GM23338 (cell line): ENCODE measurements around the gene DLG2. TPM values are rescaled to one million over a fixed set of nuclear protein-coding genes. Genes with fewer than 3 reads are reported as not detected.
A peak's percentile ranks its signal among the peaks of the same experiment; 100 is the strongest.

Source experiments
- ATAC-seq: fragments of 200-7000 bp; cut with Tn5 transposase; 3 replicates; pipeline ENCODE4 v1.9.1; 2020
- DNase-seq: peaks from one replicate; pipeline ENCODE4 v3.0.0-alpha.2; 2015; ENCODE audit warnings: low spot score
- H2AFZ ChIP-seq: fragments of 200-600 bp; sonication (generic); 2 replicates; pipeline ENCODE4 v1.8.0; 2016; ENCODE audit warnings: antibody characterized with exemption, mild to moderate bottlenecking, moderate library complexity
- H3F3A ChIP-seq: fragments of 200-600 bp; sonication (generic); replicated peaks from 2 replicates; pipeline ENCODE4 v1.8.0; 2017; ENCODE audit warnings: antibody characterized with exemption, mixed run types, low read depth
- H3K27ac ChIP-seq: fragments of 200-600 bp; sonication (generic); 2 replicates; pipeline ENCODE4 v1.6.1; 2016; ENCODE audit warnings: low read depth
- H3K27me3 ChIP-seq: fragments of 200-600 bp; sonication (generic); 2 replicates; pipeline ENCODE4 v1.8.0; 2016; ENCODE audit warnings: mild to moderate bottlenecking, mixed run types, moderate library complexity; ENCODE audit not compliant: insufficient read depth
- H3K36me3 ChIP-seq: fragments of 200-600 bp; sonication (generic); 2 replicates; pipeline ENCODE4 v1.8.0; 2016; ENCODE audit warnings: mild to moderate bottlenecking; ENCODE audit not compliant: insufficient read depth
- H3K4me1 ChIP-seq: fragments of 200-600 bp; sonication (generic); 2 replicates; pipeline ENCODE4 v1.8.0; 2016; ENCODE audit warnings: mild to moderate bottlenecking, moderate library complexity; ENCODE audit not compliant: insufficient read depth
- H3K4me2 ChIP-seq: fragments of 200-600 bp; sonication (generic); 2 replicates; pipeline ENCODE4 v1.7.1; 2017; ENCODE audit warnings: mixed run types
- H3K4me3 ChIP-seq: fragments of 200-600 bp; sonication (generic); 2 replicates; pipeline ENCODE4 v1.6.1; 2016; ENCODE audit warnings: mixed run types
- H3K79me2 ChIP-seq: fragments of 200-600 bp; sonication (generic); replicated peaks from 2 replicates; pipeline ENCODE4 v1.8.0; 2017; ENCODE audit warnings: mild to moderate bottlenecking; ENCODE audit not compliant: insufficient read depth
- H3K9me2 ChIP-seq: fragments of 200-600 bp; sonication (generic); 2 replicates; pipeline ENCODE4 v1.8.0; 2017; ENCODE audit not compliant: insufficient read depth
- H4K20me1 ChIP-seq: fragments of 200-600 bp; sonication (generic); replicated peaks from 2 replicates; pipeline ENCODE4 v1.8.0; 2017; ENCODE audit warnings: mild to moderate bottlenecking; ENCODE audit not compliant: insufficient read depth
- H3K27ac Mint-ChIP-seq: 2 replicates; pipeline ENCODE4 v1.8.0; 2020; ENCODE audit warnings: inconsistent platforms, mild to moderate bottlenecking, moderate library complexity, mixed read lengths
- H3K27me3 Mint-ChIP-seq: 3 replicates; pipeline ENCODE4 v1.8.0; 2022; ENCODE audit warnings: low read depth, mild to moderate bottlenecking, moderate library complexity, mixed read lengths, inconsistent platforms; ENCODE audit not compliant: insufficient read depth, poor library complexity
- H3K36me3 Mint-ChIP-seq: 3 replicates; pipeline ENCODE4 v1.8.0; 2021; ENCODE audit warnings: low read depth, mild to moderate bottlenecking, inconsistent platforms, moderate library complexity, mixed read lengths
- H3K4me1 Mint-ChIP-seq: 3 replicates; pipeline ENCODE4 v1.8.0; 2020; ENCODE audit warnings: mild to moderate bottlenecking, inconsistent platforms, mixed read lengths
- H3K4me3 Mint-ChIP-seq: 3 replicates; pipeline ENCODE4 v1.8.0; 2021; ENCODE audit warnings: moderate library complexity, mild to moderate bottlenecking, inconsistent platforms, mixed read lengths
- H3K9me3 Mint-ChIP-seq: 3 replicates; pipeline ENCODE4 v1.8.0; 2020; ENCODE audit warnings: moderate library complexity, mild to moderate bottlenecking, inconsistent platforms, mixed read lengths
- CREB1 ChIP-seq: fragments of 250-450 bp; sonication (Bioruptor Pico); IDR thresholded peaks from 2 replicates; pipeline ENCODE4 v1.5.0; 2020; ENCODE audit warnings: low read depth, mild to moderate bottlenecking, moderate library complexity
- CTCF ChIP-seq, 2 experiments: fragments of 200-600 bp in 1 of 2; sonication (generic) in 1 of 2; conservative IDR thresholded peaks; 2 replicates each; pipeline versions ENCODE4 v1.5.1 to v1.6.1; 2016 to 2017; ENCODE audit warnings: antibody characterized with exemption in 2 of 2, low read depth in 2 of 2, mild to moderate bottlenecking in 2 of 2, moderate library complexity in 1 of 2
- EZH2 ChIP-seq: fragments of 200-600 bp; sonication (generic); IDR thresholded peaks from one replicate; pipeline ENCODE4 v1.8.0; 2017; ENCODE audit warnings: antibody characterized with exemption, mild to moderate bottlenecking, low read depth; ENCODE audit not compliant: unreplicated experiment
- EZH2phosphoT487 ChIP-seq: fragments of 200-600 bp; sonication (generic); IDR thresholded peaks from one replicate; pipeline ENCODE4 v1.8.1; 2018; ENCODE audit warnings: antibody characterized with exemption; ENCODE audit not compliant: unreplicated experiment
- JUNB ChIP-seq: IDR thresholded peaks from one replicate; pipeline ENCODE4 v1.6.1; 2016; ENCODE audit warnings: antibody characterized with exemption; ENCODE audit not compliant: unreplicated experiment
- NANOG ChIP-seq: IDR thresholded peaks from 2 replicates; pipeline ENCODE4 v1.6.1; 2016; ENCODE audit warnings: antibody characterized with exemption, borderline replicate concordance
- POLR2AphosphoS5 ChIP-seq: IDR thresholded peaks from 2 replicates; pipeline ENCODE4 v1.6.1; 2016; ENCODE audit warnings: antibody characterized with exemption, low read depth
- REST ChIP-seq: IDR thresholded peaks from one replicate; pipeline ENCODE4 v1.6.1; 2018; ENCODE audit warnings: antibody characterized with exemption; ENCODE audit not compliant: unreplicated experiment
- STAT1 ChIP-seq: IDR thresholded peaks from one replicate; pipeline ENCODE4 v1.6.1; 2016; ENCODE audit warnings: antibody characterized with exemption; ENCODE audit not compliant: unreplicated experiment
- ZNF114 ChIP-seq: fragments of 250-450 bp; sonication (Bioruptor Pico); IDR thresholded peaks from 2 replicates; pipeline ENCODE4 v1.5.0; 2020; ENCODE audit warnings: mild to moderate bottlenecking, moderate library complexity
- ZNF331 ChIP-seq: fragments of 250-450 bp; sonication (Bioruptor Pico); IDR thresholded peaks from 2 replicates; pipeline ENCODE4 v1.5.0; 2020; ENCODE audit warnings: low read depth, mild to moderate bottlenecking, moderate library complexity
- ZNF462 ChIP-seq: fragments of 250-450 bp; sonication (Bioruptor Pico); IDR thresholded peaks from 2 replicates; pipeline ENCODE4 v1.5.0; 2020; ENCODE audit warnings: mild to moderate bottlenecking, moderate library complexity
- polyA plus RNA-seq: library from polyadenylated mRNA; unstranded; fragments of >200 nt; fragmentation: Nextera tagmentation; extraction: Ambion mirVana; gene quantifications from 2 replicates; pipeline ENCODE4 v1.2.1, GENCODE V29; 2016
- total RNA-seq: library from RNA; depleted of rRNA; stranded (reverse); fragments of >200 nt; shearing (Covaris generic); gene quantifications from 2 replicates; pipeline ENCODE4 v1.2.3, GENCODE V29; 2014
- TF ChIP-seq, protein P1 (sequence below): IDR thresholded peaks from 2 replicates; pipeline ENCODE4 v1.6.1; 2016; ENCODE audit warnings: antibody characterized with exemption

Gene DLG2
- total and polyA plus RNA-seq, 2 experiments from 2014 or later, result 19.8 to 21.5 TPM

DNA sequence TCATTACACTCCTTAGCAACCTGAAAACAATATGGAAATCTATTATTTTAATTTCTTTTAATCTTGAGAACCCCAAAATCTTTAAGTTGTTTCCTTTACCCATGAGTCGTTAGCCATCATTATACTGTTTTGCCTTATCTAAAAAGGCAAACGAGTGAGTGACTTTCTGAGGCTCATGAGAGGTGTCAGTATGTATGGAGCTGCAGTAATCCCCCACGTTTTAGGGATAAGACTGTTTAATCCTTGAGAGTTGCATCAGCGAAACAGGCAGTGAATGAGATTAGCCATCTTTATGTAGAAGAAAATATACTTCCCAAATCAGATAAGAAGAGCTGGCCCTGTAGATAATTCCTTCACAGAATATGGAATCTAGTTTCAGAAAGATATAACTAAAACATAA, 1147.0 kb downstream of the DLG2 start:
- H3K36me3 ChIP-seq, result no peaks in the 10 kb centered on the region
- Mint-ChIP-seq H3K27me3 (no peaks in the 10 kb centered on the region), H3K4me3 (no peak overlapping the region), H3K9me3 (no peaks in the 10 kb centered on the region), H3K36me3 (no peaks in the 10 kb centered on the region), H3K4me1 (peaks cover 8% of the 10 kb centered on the region; the same call in 2 of the 3 replicates), H3K27ac (peak overlapping the region; percentile 13; the same call in 1 of the 2 replicates)
- no peak overlapping the region for H3K4me3 ChIP-seq
- DNase-seq, result no peak
- no peaks in the 10 kb centered on the region; the same call in 1 of the 2 replicates for H3K4me1 ChIP-seq
- no peak overlapping the region for H2AFZ ChIP-seq
- no peaks in the 10 kb centered on the region for H4K20me1 ChIP-seq
- no peaks in the 10 kb centered on the region for H3K9me2 ChIP-seq
- no peak overlapping the region for H3K4me2 ChIP-seq
- H3K27ac ChIP-seq, result no peak overlapping the region
- TF ChIP-seq EZH2phosphoT487 (no peak), REST (no peak), ZNF462 (CRISPR knock-in tag) (no peak), STAT1 (no peak), ZNF331 (CRISPR knock-in tag) (no peak), EZH2 (no peak), ZNF114 (no peak), CTCF (conservative IDR thresholded peaks at IDR 0.05; ENCODE audit: low read depth in 2 of 2) (no peak), CREB1 (CRISPR knock-in tag) (no peak), POLR2AphosphoS5 (no peak), JUNB (no peak), NANOG (no peak)
- TF ChIP-seq, protein P1, sequence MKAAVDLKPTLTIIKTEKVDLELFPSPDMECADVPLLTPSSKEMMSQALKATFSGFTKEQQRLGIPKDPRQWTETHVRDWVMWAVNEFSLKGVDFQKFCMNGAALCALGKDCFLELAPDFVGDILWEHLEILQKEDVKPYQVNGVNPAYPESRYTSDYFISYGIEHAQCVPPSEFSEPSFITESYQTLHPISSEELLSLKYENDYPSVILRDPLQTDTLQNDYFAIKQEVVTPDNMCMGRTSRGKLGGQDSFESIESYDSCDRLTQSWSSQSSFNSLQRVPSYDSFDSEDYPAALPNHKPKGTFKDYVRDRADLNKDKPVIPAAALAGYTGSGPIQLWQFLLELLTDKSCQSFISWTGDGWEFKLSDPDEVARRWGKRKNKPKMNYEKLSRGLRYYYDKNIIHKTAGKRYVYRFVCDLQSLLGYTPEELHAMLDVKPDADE, result no peak
- ATAC-seq, result no peak
- no peaks in the 10 kb centered on the region for H3F3A ChIP-seq
- no peaks in the 10 kb centered on the region for H3K79me2 ChIP-seq
- H3K27me3 ChIP-seq, result no peaks in the 10 kb centered on the region
